Stomach (tissue), 9 donors: Measurements from ENCODE around the gene ANKRD55. TPM values are rescaled to one million over a fixed set of nuclear protein-coding genes. Genes with fewer than 3 reads are reported as not detected.
A peak's percentile ranks its signal among the peaks of the same experiment; 100 is the strongest.

Experiments used
- DNase-seq, 2 donors: peaks; one replicate each; pipeline versions ENCODE4 v3.0.0 to v3.0.0-alpha.2; 2013 to 2019
- H3K27ac ChIP-seq, 5 donors: fragments of 200-600 bp in 4 of 5; sonication (generic) in 4 of 5; one replicate each; pipeline ENCODE4 v1.5.1; 2013 to 2019; ENCODE audit warnings: mild to moderate bottlenecking in 1 of 5, moderate library complexity in 1 of 5
- H3K27me3 ChIP-seq, 3 donors: fragments of 200-600 bp; sonication (generic); one replicate each; pipeline ENCODE4 v1.5.1; 2017 to 2019; ENCODE audit warnings: mixed run types in 1 of 3
- H3K36me3 ChIP-seq, 4 donors: fragments of 200-600 bp; sonication (generic); 1 replicate in 3 of 4; 2 replicates in 1 of 4; pipeline ENCODE4 v1.5.1; 2016 to 2019
- H3K4me1 ChIP-seq, 4 donors: fragments of 200-600 bp; sonication (generic); one replicate each; pipeline ENCODE4 v1.5.1; 2016 to 2019
- H3K4me3 ChIP-seq, 4 donors: fragments of 200-600 bp; sonication (generic) in 3 of 4; one replicate each; pipeline ENCODE4 v1.5.1; 2016 to 2019; ENCODE audit warnings: mild to moderate bottlenecking in 1 of 4
- H3K9me3 ChIP-seq, 4 donors: fragments of 200-600 bp; sonication (generic); one replicate each; pipeline ENCODE4 v1.5.1; 2016 to 2019
- CTCF ChIP-seq, 7 experiments: fragments of 450-650 bp in 4 of 7; fragments of 200-600 bp in 3 of 7; sonication (generic) in 3 of 7; IDR thresholded peaks; one replicate each; pipeline ENCODE4 v1.5.1; 2016 to 2019; ENCODE audit warnings: antibody characterized with exemption in 7 of 7, control low read depth in 2 of 7, mild to moderate bottlenecking in 1 of 7
- EP300 ChIP-seq: sonication (generic); formaldehyde crosslinking; IDR thresholded peaks from one replicate; pipeline ENCODE4 v1.6.1; 2017; ENCODE audit warnings: antibody characterized with exemption
- POLR2A ChIP-seq, 4 donors: fragments of 450-650 bp; IDR thresholded peaks; one replicate each; pipeline ENCODE4 v1.6.1; 2016; ENCODE audit warnings: antibody characterized with exemption in 4 of 4, control low read depth in 2 of 4, mild to moderate bottlenecking in 1 of 4, moderate library complexity in 1 of 4
- POLR2AphosphoS5 ChIP-seq, 3 donors: sonication (generic); formaldehyde crosslinking; IDR thresholded peaks; one replicate each; pipeline ENCODE4 v1.6.1; 2016; ENCODE audit warnings: antibody characterized with exemption in 3 of 3
- WGBS, 5 donors: extraction: QIAGEN DNeasy Blood & Tissue Kit in 3 of 5; methylation state at CpG; one replicate each; pipeline versions ENCODE4 v1.1.5 to v1.1.7; 2013 to 2018; 5-methylcytosine and 5-hydroxymethylcytosine counted together
- intact Hi-C: fragments of 100-400 bp; cut with DNase I; formaldehyde crosslinking; loops from one replicate; pipeline ENCODE4 v1.15.1; 2023; ENCODE audit warnings: low total_unique reads
- polyA plus RNA-seq, 3 donors: library from polyadenylated mRNA; stranded (reverse); fragments of 200-250 nt; gene quantifications; one replicate each; pipeline ENCODE4 v1.2.3, GENCODE V29; 2013
- total RNA-seq, 5 donors: library from RNA; depleted of rRNA; stranded (reverse); fragments of >200 nt; gene quantifications; one replicate each; pipeline versions ENCODE4 v1.1.0 to v1.2.3, GENCODE V29; 2014 to 2016
- donor health status: healthy with polysubstance abuse.
- donor health status: Bipolar disorder and iron deficiency.
- donor health status: healthy.

ANKRD55 gene
- total and polyA plus RNA-seq, 8 donors = 0.08 to 0.18 TPM; not detected in 6

GRCh38 chr5:56101180-56101579, 131.9 kb downstream of the ANKRD55 start:
- Histone ChIP-seq H3K4me1 (peaks cover 0 to 23% (median 3%) of the 10 kb centered on the region in 4 donors), H3K4me3 (no peak overlapping the region), H3K27me3 (no peaks in the 10 kb centered on the region), H3K27ac (no peak overlapping the region), H3K36me3 (no peaks in the 10 kb centered on the region), H3K9me3 (no peaks in the 10 kb centered on the region)
- no peak for DNase-seq
- 44 to 66% (median 58%) methylated on average over 3 of the region's 3 CpGs for WGBS, 5 donors
- no peak for TF ChIP-seq EP300
- no peak for TF ChIP-seq POLR2AphosphoS5 (IDR thresholded peaks at IDR 0.05)
- no peak for TF ChIP-seq CTCF (IDR thresholded peaks at IDR 0.05)
- no peak for TF ChIP-seq POLR2A (IDR thresholded peaks at IDR 0.05)
- intact Hi-C loops = no loop called here

- Histone ChIP-seq H3K4me1 (peaks cover 0 to 23% (median 3%) of the 10 kb centered on the region in 4 donors), H3K9me3 (no peaks in the 10 kb centered on the region), H3K4me3 (no peak overlapping the region), H3K36me3 (no peaks in the 10 kb centered on the region), H3K27me3 (no peaks in the 10 kb centered on the region), H3K27ac (no peak overlapping the region)
- no peak for DNase-seq
- no peak for TF ChIP-seq POLR2A (IDR thresholded peaks at IDR 0.05)
- no peak for TF ChIP-seq EP300
- TF ChIP-seq CTCF (IDR thresholded peaks at IDR 0.05) = no peak
- TF ChIP-seq POLR2AphosphoS5 (IDR thresholded peaks at IDR 0.05) = no peak
- WGBS, 5 donors = 56 to 85% (median 83%) methylated on average over 3 of the region's 3 CpGs
- intact Hi-C loops = no loop called here
These were observed 132.5 kb downstream of the ANKRD55 start for GRCh38 chr5:56100439-56101176.

- Histone ChIP-seq H3K4me3 (no peak overlapping the region), H3K36me3 (no peaks in the 10 kb centered on the region), H3K9me3 (no peaks in the 10 kb centered on the region), H3K4me1 (peaks cover 0 to 23% (median 3%) of the 10 kb centered on the region in 4 donors), H3K27ac (peak overlapping the region in 1 of 5 donors; percentile 3), H3K27me3 (no peaks in the 10 kb centered on the region)
- 76 to 91% (median 84%) methylated on average over 2 of the region's 2 CpGs for WGBS, 5 donors
- TF ChIP-seq POLR2AphosphoS5 (IDR thresholded peaks at IDR 0.05) (no peak), POLR2A (IDR thresholded peaks at IDR 0.05) (no peak), EP300 (no peak), CTCF (IDR thresholded peaks at IDR 0.05) (no peak)
- peak in 1 of 2 donors; percentile 62 for DNase-seq
- intact Hi-C loops = no loop called here
These were observed 133.8 kb downstream of the ANKRD55 start for GRCh38 chr5:56099346-56099745.

DNA sequence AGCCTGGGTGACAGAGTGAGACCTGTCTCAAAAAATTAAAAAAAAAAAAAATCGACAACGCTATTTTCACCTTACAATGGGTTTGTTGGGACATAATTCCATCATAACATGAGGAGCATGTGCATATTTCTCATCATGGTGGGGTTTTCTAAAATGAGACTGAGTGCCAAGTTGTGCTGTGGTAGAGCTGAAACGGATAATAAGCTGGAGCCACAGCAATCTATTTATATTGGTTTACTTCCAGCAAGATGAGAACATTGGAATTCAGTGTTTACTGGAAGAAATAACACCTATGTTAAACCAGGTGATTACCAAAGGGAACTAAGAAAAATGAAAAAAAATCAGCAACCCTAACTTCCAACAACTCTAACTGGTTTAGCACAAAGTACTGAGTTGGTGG, 136.1 kb downstream of the ANKRD55 start:
- TF ChIP-seq EP300 (no peak), CTCF (IDR thresholded peaks at IDR 0.05) (no peak), POLR2AphosphoS5 (IDR thresholded peaks at IDR 0.05) (no peak), POLR2A (IDR thresholded peaks at IDR 0.05) (no peak)
- Histone ChIP-seq H3K9me3 (no peaks in the 10 kb centered on the region), H3K4me1 (peaks cover 0 to 26% (median 3%) of the 10 kb centered on the region in 4 donors), H3K27ac (no peak overlapping the region), H3K36me3 (no peaks in the 10 kb centered on the region), H3K27me3 (no peaks in the 10 kb centered on the region), H3K4me3 (peak overlapping the region in 1 of 4 donors; percentile 20)
- WGBS, 5 donors = 72 to 79% (median 77%) methylated on average over 3 of the region's 3 CpGs
- intact Hi-C loops = no loop called here
- DNase-seq = no peak
